ENCODE results near the gene FAM228B. TPM values are rescaled to one million over a fixed set of nuclear protein-coding genes. Genes with fewer than 3 reads are reported as not detected.
A peak's percentile ranks its signal among the peaks of the same experiment; 100 is the strongest.

Gene FAM228B
- total RNA-seq, 4 donors from 2014 or later, result 4.1 to 14.6 (median 7.5) TPM

DNA sequence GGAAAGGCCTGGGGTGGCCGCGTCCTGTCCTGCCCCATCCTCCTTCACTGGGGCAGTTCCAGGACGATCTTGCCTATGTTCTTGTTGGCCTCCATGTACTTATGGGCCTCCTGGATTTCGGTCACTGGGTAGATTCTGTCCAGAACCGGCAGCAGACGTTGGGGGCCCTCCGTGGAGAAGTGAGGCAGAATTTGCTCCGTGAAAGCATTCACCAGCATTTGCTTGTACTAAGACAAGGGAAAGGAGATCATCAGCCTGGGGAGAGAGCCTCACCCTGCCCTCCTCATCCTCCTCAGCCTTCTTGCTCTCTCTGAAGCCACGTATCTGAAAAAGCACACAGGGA is 45.8 kb upstream of the FAM228B start:
- H3K4me3 ChIP-seq, result peak overlapping the region; percentile 80
- TF ChIP-seq, protein P1, sequence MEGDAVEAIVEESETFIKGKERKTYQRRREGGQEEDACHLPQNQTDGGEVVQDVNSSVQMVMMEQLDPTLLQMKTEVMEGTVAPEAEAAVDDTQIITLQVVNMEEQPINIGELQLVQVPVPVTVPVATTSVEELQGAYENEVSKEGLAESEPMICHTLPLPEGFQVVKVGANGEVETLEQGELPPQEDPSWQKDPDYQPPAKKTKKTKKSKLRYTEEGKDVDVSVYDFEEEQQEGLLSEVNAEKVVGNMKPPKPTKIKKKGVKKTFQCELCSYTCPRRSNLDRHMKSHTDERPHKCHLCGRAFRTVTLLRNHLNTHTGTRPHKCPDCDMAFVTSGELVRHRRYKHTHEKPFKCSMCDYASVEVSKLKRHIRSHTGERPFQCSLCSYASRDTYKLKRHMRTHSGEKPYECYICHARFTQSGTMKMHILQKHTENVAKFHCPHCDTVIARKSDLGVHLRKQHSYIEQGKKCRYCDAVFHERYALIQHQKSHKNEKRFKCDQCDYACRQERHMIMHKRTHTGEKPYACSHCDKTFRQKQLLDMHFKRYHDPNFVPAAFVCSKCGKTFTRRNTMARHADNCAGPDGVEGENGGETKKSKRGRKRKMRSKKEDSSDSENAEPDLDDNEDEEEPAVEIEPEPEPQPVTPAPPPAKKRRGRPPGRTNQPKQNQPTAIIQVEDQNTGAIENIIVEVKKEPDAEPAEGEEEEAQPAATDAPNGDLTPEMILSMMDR (IDR thresholded peaks at IDR 0.05), result no peak
- no peak for TF ChIP-seq POLR2AphosphoS5 (IDR thresholded peaks at IDR 0.05)
- TF ChIP-seq EP300 (IDR thresholded peaks at IDR 0.05), result no peak
- no peak for TF ChIP-seq POLR2A (IDR thresholded peaks at IDR 0.05)
- peaks cover 27% of the 10 kb centered on the region for H3K4me1 ChIP-seq
- 8% methylated on average over 8 of the region's 9 CpGs for WGBS
- DNase-seq (ENCODE audit: low spot score in 2 of 2), result no peak
- no peaks in the 10 kb centered on the region for H3K9me3 ChIP-seq
- no peaks in the 10 kb centered on the region for H3K27me3 ChIP-seq
- peaks cover 36% of the 10 kb centered on the region for H3K36me3 ChIP-seq
- H3K27ac ChIP-seq, result peak overlapping the region; percentile 96

DNA sequence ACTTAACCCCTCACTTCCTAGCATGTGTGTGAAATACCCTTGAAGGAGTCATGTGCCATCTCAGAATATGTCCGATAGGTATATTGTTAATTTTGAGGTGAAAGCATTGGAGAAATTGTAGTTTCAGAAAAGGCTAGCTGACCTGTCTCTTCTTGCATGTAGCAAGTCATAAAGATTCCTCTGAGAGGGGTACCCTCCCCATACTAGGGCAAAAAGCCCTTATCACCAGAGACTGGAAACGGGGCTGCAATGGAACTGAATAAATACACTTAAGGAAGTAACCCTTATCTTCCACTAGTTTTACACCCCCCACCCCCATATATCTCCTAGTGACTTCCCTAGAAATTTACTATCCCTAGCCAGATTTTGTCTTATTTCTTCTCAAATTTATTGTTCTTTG is 45.4 kb upstream of the FAM228B start:
- peaks cover 33% of the 10 kb centered on the region for H3K36me3 ChIP-seq
- H3K4me3 ChIP-seq, result peak overlapping the region; percentile 80
- peaks cover 30% of the 10 kb centered on the region for H3K4me1 ChIP-seq
- no peaks in the 10 kb centered on the region for H3K27me3 ChIP-seq
- 52% methylated on average over 2 of the region's 2 CpGs for WGBS
- no peak for DNase-seq (ENCODE audit: low spot score in 2 of 2)
- H3K27ac ChIP-seq, result peak overlapping the region; percentile 96
- H3K9me3 ChIP-seq, result no peaks in the 10 kb centered on the region
- TF ChIP-seq EP300 (IDR thresholded peaks at IDR 0.05), result no peak
- no peak for TF ChIP-seq POLR2A (IDR thresholded peaks at IDR 0.05)
- TF ChIP-seq, protein P1 (IDR thresholded peaks at IDR 0.05), result no peak
- TF ChIP-seq POLR2AphosphoS5 (IDR thresholded peaks at IDR 0.05), result no peak

DNA sequence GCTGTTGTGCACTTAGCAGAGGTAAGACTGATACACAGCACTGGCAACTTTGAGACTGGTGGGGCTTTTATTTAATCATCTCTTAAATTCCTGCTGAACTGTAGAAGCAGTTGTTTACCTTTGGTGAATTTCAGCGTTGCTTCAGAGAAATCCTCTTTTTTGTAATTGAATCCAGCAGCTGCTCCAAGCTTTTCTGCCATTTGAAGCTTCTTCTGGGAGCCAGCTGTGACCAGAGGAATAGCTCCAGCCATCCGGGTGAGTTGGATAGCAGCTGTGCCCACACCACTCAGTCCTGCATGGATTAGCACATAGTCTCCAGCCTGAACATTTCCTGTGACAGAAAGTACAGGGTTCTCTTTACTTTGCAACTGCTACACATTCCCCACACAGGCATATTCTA is 42.6 kb upstream of the FAM228B start:
- 61% methylated on average over 2 of the region's 2 CpGs for WGBS
- Histone ChIP-seq H3K9me3 (no peaks in the 10 kb centered on the region), H3K27ac (no peak overlapping the region), H3K4me1 (peaks cover 38% of the 10 kb centered on the region), H3K4me3 (no peak overlapping the region), H3K27me3 (no peaks in the 10 kb centered on the region), H3K36me3 (peaks cover 22% of the 10 kb centered on the region)
- no peak for DNase-seq (ENCODE audit: low spot score in 2 of 2)
- TF ChIP-seq POLR2A (IDR thresholded peaks at IDR 0.05), result no peak
- no peak for TF ChIP-seq POLR2AphosphoS5 (IDR thresholded peaks at IDR 0.05)

GRCh38 chr2:24082787-24083566 is 40.3 kb upstream of the FAM228B start:
- Histone ChIP-seq H3K27ac (peak overlapping the region; percentile 87), H3K36me3 (peaks cover 22% of the 10 kb centered on the region), H3K27me3 (no peaks in the 10 kb centered on the region), H3K4me3 (peak overlapping the region; percentile 61), H3K4me1 (peaks cover 27% of the 10 kb centered on the region), H3K9me3 (no peaks in the 10 kb centered on the region)
- 73% methylated on average over 3 of the region's 8 CpGs for WGBS
- TF ChIP-seq, protein P1 (IDR thresholded peaks at IDR 0.05), result no peak
- TF ChIP-seq EP300 (IDR thresholded peaks at IDR 0.05), result no peak
- TF ChIP-seq POLR2AphosphoS5 (IDR thresholded peaks at IDR 0.05), result no peak
- no peak for TF ChIP-seq POLR2A (IDR thresholded peaks at IDR 0.05)
- no peak for DNase-seq (ENCODE audit: low spot score in 2 of 2)

- H3K36me3 ChIP-seq, result peaks cover 22% of the 10 kb centered on the region
- 26% methylated on average over 7 of the region's 30 CpGs for WGBS
- peak overlapping the region; percentile 61 for H3K4me3 ChIP-seq
- H3K9me3 ChIP-seq, result no peaks in the 10 kb centered on the region
- peak overlapping the region; percentile 87 for H3K27ac ChIP-seq
- peak in 1 of 2 donors; percentile 91 for DNase-seq (ENCODE audit: low spot score in 2 of 2)
- peaks cover 25% of the 10 kb centered on the region for H3K4me1 ChIP-seq
- no peaks in the 10 kb centered on the region for H3K27me3 ChIP-seq
- no peak for TF ChIP-seq POLR2AphosphoS5 (IDR thresholded peaks at IDR 0.05)
- no peak for TF ChIP-seq EP300 (IDR thresholded peaks at IDR 0.05)
- TF ChIP-seq, protein P1 (IDR thresholded peaks at IDR 0.05), result no peak
- no peak for TF ChIP-seq POLR2A (IDR thresholded peaks at IDR 0.05)
These were observed 39.5 kb upstream of the FAM228B start for GRCh38 chr2:24083567-24084385.
